GM18951 (cell line): ENCODE measurements around the gene RHO.

Experiments
- POLR2A ChIP-seq: IDR thresholded peaks from 4 replicates; pipeline ENCODE4 v1.6.1; 2011; ENCODE audit warnings: mild to moderate bottlenecking; ENCODE audit not compliant: insufficient read length, insufficient read depth; ENCODE audit errors: extremely low read depth
- in situ Hi-C: fragments of 300-500 bp; cut with MboI; formaldehyde crosslinking; loops from one replicate; pipeline ENCODE4 v1.12.0; 2022; ENCODE audit warnings: low sequenced_read_pairs, mixed read lengths, inconsistent platforms; ENCODE audit not compliant: unreplicated experiment

Gene RHO

GRCh38 chr3:129569856-129570255, 41.4 kb downstream of the RHO start:
- no peak for TF ChIP-seq POLR2A
- in situ Hi-C loops: no loop called here

DNA sequence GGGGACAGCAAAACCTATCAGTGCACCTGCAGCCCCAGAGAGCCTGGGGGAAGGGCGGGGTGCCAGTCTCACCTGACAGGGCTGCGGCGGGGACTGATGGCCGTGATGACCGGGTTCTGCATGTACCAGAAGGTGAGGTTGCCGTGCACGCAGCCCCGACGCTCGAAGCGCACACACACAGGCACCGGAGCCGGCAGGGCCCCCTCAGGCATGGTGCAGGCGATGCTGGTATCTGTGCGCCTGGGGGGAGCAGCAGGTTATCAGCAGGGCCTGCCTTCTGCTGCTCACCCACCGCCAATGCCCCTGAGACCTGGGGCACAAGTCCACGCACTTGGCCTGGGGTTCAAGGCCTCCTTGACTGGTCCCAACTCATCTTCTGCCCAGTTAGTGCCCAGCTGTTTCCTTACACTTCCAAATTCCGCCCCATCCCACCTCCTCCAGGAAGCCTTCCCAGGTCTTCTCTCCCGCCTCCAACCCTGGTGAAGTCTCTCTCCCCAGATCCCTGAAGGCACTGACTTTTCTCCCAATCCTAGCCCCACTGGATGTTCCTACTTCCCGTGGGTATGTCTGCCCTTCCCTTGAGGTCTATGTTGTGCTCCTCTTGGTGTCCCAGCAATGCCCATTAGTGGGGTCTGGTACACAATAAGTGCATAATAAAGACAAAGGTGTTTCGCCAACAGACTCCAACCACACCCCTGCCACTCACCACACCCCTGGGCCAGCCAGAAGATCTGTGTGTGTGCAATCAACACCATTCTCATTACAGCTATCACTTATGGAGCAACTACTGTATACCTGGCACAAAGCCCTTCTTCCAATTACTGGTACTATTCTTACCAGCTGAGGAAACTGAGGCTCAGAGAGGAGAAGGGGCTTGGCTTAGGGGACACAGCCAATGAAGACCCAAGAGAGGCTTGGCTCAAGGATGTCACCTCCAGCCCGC, 43.4 kb downstream of the RHO start:
- no peak for TF ChIP-seq POLR2A
- in situ Hi-C loops: no loop called here

GRCh38 chr3:129572603-129573002, 44.2 kb downstream of the RHO start:
- in situ Hi-C loops: no loop called here
- TF ChIP-seq POLR2A: no peak

GRCh38 chr3:129573493-129573892, 45.1 kb downstream of the RHO start:
- in situ Hi-C loops: no loop called here
- no peak for TF ChIP-seq POLR2A

- in situ Hi-C loops: no loop called here
- no peak for TF ChIP-seq POLR2A
These were observed 45.8 kb downstream of the RHO start for GRCh38 chr3:129574206-129574605.

- no peak for TF ChIP-seq POLR2A
- in situ Hi-C loops: no loop called here
These were observed 47.0 kb downstream of the RHO start for GRCh38 chr3:129575233-129575996.

DNA sequence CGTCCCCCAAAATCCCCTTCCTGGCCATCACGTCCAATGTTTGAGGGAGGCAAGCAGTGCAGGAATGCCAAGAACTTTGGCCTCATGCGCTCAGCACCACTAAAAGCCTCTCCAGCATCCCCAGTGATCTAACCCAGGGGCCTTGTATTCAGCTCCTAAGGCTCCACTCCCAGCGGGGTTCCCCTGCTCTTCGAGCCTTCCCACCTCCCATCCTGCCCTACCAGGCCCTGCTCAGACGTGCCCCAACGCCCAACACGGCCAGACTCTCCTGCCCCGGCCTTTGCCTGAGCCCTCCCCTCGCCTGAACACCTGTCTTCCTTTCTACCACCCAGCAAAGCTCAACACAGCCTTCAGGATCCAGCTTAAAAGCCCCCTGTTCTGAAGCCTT, 47.6 kb downstream of the RHO start:
- TF ChIP-seq POLR2A: no peak
- in situ Hi-C loops: no loop called here

GRCh38 chr3:129576514-129577352, 48.3 kb downstream of the RHO start:
- TF ChIP-seq POLR2A: no peak
- in situ Hi-C loops: no loop called here

- in situ Hi-C loops: no loop called here
- no peak for TF ChIP-seq POLR2A
These were observed 48.9 kb downstream of the RHO start for GRCh38 chr3:129577366-129577765.

DNA sequence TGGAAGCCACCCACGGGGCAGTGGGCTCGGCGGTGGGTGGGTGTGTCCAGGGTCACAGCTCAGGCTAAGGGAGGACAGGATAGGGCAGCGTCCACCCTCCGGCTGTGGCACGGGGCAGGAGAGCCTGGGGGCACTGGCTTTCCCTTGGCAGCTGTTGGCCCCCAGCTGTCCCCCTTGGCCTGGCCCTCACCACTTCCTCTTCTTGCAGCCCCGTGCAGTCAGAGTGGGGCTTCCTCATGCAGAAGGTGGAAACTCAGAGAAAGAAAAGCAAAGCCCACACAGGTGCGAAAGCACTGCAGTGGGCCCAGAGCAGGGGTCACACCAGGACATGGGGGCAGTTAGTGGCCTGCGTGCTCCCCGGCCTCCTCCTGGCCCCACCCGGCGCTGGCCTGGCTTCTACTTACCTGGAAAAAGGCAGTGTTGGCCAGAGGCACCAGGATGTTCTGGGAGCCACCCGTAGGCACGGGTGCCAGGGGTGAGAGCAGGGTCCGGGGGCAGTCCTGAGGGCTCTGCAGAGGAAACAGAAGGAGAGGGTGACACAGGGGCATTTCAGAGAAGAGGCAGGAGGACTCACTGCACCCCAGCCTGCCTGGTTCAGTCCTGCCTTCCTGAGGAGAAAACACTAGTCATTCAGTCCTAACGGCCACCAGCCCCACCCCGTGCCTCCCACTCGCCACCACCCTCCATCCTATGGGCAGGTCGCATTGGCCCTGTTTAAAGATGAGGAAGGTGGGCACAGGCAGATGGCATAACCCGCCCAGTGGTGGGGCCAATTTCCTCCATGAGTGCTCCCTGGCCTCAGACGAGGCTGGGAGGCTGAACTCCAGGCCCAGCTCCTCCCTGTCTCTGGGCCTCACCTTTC, 49.7 kb downstream of the RHO start:
- TF ChIP-seq POLR2A: no peak
- in situ Hi-C loops: no loop called here

DNA sequence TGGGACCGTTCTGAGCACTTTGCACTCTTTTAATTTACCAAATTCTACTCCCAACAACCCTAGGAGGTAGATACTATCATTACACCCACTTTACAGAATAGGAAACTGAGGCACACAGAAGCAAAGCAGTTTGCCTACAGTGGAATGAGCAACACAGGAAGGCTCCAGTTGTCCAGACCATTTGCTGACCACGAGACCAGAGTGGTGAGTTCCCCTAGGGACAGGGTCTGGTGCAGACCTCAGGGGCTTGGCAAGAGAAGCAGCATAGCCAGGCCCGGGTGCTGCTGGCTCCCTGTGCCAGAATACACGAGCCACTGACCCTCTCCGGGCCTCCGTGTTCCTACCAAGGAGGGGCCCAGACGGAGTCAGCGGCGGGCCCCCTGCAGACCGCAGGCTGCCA, 51.6 kb downstream of the RHO start:
- in situ Hi-C loops: no loop called here
- TF ChIP-seq POLR2A: no peak

- no peak for TF ChIP-seq POLR2A
- in situ Hi-C loops: no loop called here
These were observed 53.2 kb downstream of the RHO start for GRCh38 chr3:129581623-129582022.
